Stimulated activated CD4-positive, alpha-beta T cell treated with anti-CD3 and anti-CD28 coated beads, Interleukin-1b, Interleukin-23, amount 100 ng/mL, for 48 hours (primary cell): ENCODE data around the gene CCIN.
"Not testable (repeated sequence)": the region's sequence is repeated elsewhere in the genome, so short reads cannot be mapped to it uniquely, and the experiment has no call there.

Source experiments
- DNase-seq: peaks from one replicate; pipeline ENCODE4 v3.0.0-alpha.2; 2020

The CCIN gene

DNA sequence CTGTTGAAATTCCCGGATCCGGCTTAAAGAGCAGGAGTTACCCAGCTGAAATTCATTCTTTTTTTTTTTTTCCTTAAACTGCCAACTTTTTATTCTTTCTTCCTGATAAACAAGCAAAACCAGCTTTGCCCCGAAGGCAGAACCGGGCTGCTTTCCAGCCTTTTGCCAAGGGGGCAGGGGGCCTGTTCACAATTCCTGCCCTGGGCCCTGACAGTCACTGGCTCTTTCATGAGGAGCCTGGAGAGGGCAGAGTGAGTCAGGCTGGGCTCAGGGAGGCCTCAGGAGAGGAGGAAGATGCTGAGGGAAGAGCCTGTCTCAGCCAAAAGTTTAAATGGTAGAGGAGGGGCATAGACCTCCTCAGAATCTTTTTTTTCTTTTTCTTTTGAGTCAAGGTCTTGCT, 27.9 kb upstream of the CCIN start:
- DNase-seq = no peak

DNA sequence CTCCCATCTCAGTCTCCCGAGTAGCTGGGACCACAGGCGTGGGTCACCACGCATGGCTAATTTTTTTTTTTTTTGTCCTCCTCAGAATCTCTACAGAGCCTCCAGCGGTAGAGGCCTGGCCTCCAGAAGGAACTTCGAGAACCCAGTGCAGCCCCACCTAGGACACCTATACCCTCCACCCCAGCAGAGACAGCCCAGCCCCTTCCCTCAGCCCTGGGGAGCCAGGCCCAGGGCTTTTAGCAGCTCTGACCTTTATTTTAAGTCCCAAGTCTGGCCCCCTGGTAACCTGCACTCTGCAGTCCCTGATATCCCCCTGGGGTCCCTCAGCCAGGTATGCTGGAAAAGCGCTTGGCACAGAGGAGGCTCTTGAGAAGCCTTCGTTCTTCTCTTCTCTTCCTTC, 27.4 kb upstream of the CCIN start:
- no peak for DNase-seq

DNA sequence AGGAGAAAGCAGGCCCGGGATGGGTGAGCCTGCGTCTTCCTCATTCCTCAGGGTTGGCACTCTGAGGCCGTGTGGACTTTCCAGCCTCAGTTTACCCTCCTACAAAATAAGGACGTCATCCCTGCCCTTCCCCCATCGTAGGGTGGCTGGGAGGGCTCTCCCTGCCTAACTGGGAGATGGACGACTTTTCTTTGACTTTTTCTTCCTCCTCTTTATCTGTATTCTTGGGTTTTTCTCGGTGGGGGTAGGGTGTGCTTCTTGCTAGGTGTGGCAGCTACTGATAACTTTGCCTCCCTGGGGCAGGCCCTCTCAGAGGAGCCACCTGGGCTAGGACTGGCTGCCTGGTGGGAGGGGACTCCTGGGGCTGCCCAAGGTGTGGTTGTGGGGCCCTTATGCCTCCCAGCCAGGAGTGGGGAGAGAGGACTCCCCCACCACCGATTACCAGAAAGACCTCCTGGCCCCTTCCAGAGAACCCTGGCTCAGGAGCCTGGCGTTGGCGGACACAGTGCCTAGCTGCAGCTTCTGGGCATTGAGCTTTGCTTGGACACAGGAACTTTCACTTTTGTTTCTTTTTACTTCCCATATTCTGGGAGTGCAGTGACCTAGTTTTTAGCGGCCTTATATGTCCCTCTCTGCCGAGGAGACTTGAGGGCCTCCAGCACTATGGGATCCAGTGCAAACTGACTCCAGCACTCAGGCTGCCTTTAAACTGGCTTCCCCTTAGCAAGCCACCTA, 26.5 kb upstream of the CCIN start:
- no peak for DNase-seq

DNA sequence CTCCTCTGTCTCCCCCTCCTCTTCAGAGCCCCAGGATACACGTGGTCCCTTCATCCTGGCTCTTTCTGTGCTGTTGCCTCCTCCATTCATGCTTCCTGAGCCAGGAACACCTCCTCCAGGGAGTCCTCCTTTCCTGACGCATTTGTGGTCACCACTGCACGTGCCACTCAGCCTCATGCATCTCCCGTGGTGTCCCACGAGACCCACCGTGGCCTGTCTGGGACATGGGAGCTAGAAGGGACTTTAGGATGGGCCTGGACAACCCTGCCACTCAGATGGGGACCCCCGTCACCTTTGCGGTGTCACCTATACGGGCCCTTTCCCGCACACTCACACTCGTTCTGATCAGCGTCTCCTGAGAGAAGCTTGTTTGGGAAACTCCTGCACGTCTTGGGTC, 25.9 kb upstream of the CCIN start:
- DNase-seq = no peak

DNA sequence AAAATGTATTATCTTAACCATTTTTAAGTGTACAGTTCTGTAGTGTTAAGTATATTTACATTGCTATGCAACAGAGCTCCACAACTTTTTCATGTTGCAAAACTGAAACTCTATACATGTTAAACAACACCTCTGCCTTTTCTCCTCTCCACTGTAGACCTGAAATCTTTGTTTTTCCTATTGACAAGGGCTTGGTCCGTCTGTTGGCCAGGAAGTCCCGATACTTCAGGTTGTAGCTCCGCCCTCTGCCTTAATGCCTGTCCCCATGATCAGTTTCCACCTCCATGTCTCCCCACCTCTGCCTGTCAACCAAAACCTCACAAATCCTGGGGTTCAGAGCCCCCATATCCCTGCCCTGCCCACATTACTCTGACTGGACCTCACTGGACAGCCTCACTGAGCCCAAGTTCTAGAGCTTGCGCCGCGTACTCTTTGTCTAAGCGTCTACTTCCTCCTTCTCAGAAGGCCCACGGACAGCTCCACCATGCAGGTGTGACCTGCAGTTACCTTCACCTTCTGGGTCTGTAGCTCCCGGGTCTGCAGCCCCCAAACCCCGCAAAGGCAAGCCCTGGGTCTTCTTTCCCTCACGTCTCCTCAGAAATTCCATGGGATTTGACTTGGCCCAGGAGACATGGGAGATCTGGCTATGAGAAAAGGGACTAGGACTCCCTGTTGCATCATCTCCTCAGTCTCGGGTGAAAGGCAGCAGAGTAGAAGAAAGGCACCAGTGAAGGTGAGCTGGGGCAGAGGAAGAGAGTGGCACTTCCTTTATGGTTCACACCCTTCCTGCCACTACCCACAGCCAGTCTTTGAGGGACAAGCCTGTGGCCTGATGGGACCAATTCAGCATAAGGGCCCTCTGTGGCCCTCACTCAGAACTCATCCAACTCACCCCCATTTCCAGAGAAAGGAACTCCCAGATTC, 24.6 kb upstream of the CCIN start:
- DNase-seq = no peak

DNA sequence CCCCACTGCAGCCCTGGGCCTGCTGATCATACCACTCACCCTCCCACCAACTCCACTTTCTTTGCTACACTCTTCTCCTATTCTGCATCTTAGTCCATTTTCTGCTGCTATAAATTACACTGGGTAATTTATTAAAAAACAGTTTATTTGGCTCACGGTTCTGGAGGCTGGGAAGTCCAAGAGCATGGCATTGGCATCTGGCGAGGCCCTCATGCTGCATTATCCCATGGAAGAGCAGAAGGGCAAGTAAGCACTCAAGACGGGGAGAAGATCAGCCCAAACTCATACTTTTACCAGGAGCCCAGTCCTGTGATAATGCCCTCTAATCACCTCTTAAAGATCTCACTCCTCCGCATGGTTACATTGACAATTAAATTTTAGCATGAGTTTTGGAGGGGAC, 23.2 kb upstream of the CCIN start:
- no peak for DNase-seq

DNA sequence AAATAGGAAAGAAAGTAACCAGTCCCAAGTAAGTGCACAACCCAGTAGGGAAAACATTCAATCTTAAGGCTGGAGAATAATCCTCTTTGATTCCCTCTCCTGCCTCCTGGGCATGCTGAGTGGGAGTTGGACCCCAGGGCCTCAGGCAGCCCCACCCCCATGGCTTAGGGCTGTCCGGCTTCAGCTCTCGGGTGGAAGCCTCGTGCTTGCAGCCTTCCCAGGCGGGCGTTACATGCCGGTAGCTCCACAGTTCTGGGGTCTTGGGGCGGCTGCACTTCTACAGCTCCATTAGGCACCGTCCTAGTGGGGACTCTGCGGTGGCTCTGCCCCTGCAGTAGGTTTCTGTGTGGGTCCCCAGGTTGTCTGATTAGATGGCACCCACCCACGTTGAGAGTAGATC, 22.5 kb upstream of the CCIN start:
- no peak for DNase-seq

DNA sequence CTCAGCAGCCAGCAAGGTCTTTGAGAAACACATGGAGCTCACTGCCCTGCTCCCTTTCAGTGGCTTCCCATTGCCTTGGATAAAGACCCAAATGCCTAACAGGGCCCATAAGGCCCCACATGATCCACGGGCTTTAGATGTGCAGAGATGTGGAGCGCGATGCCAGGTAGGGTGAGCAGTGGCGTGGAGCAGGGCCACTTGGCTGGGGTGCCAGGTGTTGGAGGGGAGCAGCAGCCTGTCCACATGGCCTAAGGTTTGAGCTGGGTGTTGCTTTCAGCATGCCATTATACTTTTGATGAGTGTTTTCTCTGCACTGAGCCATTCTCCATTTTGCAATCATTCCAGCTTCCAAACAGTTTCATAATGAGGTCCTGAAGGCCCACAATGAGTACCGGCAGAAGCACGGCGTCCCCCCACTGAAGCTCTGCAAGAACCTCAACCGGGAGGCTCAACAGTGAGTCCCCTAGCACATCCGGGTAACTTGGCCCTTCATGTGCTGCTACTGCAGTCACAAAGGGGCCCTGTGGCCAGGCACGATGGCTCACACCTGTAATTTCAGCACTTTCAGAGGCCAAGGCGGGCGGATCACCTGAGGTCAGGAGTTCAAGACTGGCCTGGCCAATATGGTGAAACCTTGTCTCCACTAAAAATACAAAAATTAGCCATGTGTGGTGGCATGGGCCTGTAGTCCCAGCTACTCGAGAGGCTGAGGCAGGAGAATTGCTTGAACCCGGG, 21.6 kb upstream of the CCIN start:
- no peak for DNase-seq

DNA sequence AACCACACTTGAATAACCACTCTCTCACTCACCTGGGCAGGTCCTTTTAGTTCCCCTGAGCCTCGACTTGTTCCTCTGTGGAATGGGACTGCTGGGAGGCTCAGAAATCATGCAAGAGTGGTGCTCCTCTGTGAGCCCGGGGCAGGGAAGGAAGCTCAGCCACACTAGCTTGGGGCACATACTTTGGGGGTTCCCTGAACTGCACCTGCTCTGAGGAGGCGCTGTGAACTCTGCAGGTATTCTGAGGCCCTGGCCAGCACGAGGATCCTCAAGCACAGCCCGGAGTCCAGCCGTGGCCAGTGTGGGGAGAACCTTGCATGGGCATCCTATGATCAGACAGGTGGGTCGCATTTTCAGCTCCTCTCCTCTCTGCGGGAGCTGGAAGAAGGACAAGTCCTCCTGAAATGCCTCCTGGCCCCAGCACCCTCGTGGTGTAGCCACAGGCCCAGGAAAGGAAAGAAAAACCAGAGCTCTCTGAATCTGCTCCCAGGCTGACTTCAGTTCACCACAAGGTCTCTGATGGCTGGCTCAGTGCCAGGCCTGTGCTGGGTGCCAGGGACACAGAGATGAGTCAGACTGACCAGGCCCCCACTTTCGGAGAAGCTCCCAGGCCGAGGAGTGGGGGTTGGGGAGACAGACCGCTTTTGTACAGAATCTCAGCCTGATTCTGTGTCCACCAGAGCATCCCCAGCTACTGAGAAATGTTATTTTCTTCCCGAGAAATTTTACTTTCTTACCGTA, 20.7 kb upstream of the CCIN start:
- DNase-seq = peak; percentile 67

DNA sequence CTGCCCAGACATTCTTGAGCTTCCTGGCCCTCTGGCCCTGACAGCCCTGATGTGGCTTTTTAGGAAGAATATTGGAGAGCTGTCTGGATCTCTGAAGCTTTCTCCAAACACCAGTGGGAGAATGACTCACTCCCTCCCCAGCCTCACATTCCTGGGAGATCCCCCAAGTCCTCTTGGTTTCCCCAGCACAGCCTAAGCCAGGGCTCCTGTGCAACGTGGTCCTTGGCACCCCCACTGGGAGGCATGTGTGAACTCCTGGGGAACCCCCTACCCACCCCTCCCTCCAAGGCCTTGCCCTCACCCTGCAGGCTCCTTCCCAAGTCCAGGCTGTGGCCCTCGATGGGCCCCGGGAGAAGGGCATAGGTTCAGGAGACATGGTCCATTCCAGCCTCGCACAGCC, 20.0 kb upstream of the CCIN start:
- no peak for DNase-seq

DNA sequence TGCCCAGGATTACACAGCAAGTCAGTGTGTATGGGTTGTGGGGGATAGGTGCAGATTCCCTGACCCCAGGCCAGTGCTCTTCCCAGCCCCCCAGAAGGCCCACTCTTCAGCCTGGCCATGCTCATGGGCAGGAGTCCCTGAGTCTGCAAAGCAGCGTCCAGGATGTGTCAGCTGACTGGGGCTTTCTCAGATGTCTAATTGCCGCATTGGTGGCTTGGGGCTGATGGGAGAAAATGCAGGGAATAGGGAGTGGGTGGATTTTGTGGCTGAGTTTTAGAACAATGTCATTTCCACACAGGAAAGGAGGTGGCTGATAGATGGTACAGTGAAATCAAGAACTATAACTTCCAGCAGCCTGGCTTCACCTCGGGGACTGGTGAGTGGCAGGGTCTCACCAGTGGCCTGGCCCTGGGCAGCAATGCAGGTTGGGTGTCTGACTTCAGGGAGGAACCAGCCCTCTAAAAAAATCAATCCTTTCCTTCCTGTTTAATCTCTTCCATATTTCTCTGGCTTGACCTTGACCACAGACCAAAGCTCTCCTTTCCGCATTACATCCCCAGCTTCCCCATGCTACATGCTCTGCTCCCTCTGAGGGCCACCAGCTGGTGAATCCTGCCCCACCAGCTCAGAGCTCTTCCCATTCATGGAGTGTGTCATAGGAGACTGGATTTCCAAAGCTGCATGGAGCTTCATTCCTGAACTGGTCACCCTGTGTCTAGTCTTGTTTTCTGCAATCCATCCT, 18.4 kb upstream of the CCIN start:
- no peak for DNase-seq

DNA sequence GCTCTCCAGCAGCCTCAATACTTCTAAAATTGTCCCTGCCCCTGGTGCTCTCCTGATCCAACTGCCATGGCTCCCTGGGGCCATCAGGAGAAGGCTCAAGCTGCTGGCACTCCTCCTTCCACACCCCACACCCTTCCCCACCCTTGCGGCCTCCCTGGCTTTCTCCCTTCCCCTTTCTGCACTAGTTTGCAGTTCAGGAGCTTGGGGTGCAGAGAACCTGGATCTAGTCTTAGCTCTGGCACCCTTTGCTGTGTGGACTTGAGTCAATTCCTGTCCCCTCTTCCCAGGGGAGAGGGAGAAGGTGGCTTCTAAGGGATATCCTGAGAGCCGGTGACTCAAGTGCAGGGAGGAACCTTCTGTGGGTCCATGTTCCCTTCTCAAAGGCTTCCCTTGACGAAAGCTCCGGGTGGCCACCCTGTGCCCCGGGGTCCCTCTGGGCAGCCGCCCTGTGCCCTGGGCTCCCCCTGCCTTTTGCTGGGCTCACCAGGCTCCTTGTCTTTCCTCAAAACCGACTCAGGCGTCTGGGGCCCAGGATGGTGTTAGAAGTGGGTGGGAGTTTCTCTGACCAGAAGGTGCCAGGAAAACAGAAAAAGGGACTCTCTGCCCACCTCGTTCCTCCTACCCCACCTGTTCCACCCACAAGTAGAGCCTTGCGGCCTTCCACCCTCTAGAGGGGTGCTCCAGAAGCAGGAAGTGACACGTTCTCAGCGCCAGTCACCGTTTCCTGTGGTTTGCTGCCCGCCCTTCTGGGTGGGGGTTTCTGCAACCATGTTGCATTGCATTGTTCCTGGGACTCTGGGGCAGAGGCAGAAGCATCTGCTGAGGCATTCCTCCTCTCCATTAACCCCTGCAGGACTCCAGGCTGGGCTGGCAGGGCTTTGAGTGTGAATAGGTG, 17.6 kb upstream of the CCIN start:
- peak; percentile 89 for DNase-seq

DNA sequence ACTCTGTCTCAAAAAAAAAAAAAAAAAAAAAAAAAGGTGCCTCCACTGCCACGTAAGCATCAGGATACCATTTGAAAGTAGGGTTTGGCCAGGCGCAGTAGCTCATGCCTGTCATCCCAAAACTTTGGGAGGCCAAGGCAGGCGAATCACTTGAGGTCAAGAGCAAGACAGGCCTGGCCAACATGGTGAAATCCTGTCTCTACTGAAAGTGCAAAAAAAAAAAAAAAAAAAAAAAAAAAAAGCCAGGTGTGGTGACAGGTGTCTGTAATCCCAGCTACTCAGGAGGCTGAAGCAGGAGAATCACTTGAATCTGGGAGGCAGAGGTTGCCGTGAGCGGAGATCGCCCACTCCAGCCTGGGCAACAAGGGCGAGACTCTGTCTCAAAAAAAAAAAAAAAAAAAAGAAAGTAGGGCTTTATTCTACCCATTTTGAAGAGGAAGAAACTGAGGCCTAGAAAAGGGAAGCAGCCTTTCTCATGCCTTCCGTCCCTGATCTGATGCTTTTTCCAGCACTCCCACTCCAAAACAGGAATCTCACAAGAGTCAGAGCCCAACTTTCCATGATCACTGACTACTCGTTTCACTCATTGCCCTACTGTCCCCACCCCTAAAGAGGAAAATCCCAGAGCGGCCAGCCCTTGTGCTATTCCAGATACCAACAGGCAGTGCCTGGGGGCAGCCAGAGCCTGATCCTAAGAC, 16.3 kb upstream of the CCIN start:
- no peak for DNase-seq

DNA sequence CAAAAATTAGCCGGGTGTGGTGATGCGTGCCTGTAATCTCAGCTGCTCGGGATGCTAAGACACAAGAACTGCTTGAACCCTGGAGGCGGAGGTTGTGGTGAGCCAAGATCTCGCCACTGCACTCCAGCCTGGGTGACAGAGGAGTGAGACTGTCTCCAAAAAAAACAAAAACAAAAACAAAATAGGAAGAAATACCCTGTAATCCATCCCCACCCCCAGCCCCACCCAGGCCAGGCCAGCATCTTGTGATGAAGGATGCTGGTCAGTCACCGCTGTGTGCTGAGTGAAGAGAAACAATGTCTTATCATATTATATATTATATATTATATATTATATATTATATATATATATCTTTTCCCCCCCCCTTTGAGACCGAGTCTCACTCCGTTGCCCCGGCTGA, 15.4 kb upstream of the CCIN start:
- no peak for DNase-seq

DNA sequence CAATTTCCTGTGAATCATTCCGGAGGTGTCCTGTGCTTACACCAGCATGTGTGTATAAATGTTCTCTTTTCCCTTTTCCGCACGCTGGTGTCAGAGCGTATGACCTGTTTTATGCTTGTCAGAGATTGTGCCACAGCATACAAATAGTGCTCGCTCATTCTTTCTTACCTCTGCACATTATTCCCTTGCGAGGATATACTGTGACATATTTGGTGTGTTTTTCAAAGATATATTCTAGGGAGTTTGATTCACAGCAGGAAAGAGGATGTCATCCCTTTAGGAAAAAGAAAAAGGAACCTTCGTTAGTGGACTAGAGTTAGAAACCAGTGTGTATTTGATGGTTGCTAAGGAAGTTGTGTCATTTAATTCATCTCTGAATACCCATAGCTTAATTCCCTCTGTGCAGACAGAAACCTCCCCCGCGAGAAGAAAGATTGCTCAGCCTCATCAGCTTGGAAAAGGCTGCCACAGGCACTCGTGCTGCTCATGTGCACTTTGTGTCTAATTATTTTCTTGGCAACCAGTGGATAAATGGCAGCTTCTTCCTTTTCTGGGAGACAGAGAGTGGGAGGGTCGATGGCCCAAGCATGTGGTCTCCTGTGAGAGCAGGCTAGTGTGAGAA, 14.7 kb upstream of the CCIN start:
- DNase-seq = no peak

DNA sequence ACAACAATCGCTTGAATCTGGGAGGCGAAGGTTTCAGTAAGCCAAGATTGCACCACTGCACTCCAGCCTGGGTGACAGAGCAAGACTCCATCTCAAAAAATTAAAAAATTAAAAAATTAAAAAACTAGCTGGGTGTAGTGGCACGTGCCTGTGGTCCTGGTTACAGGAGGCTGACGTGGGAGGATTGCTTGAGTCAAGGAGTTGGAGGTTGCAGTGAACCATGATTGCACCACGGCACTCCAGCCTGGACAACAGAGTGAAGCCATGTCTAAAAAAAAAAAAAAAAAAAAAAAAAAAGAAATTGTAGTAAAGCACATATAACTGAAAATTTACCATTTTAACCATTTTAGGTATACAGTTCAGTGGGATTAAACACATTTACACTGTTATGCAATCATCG, 13.1 kb upstream of the CCIN start:
- DNase-seq = no peak

DNA sequence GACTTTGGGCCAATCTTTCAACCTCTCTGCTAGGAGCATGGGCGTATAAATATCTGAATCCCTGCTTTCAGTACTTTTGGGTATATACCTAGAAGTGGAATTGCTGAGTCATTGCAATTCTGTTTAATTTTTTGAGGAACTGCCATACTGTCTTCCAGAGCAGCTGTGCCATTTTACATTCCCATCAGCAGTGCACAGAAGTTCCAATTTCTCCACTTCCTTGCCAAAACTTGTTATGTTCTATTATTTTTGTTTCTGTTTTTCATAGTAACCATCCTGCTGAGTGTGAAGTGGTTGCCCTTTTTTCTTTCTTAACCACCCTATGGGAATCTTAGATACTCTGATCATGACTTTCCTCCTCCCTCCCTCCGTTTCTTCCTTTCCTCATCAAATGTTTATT, 11.1 kb upstream of the CCIN start:
- DNase-seq = no peak

DNA sequence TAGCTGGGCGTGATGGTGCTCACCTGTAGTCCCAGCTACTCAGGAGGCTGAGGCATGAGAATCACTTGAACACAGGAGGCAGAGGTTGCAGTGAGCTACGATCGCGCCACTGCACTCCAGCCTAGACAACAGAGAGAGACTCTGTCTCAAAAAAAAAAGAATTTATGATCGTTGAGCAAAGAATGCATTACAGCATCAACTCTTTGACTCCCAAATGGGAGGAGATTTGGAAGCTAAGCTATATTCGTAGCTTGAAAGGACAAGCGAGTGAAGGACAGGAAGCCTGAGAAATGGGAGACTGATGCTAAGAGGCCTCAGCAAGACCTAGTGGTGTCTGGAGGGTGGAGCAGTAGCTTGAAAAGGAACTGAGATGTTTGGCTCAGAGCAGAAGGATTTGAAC, 10.3 kb upstream of the CCIN start:
- no peak for DNase-seq

DNA sequence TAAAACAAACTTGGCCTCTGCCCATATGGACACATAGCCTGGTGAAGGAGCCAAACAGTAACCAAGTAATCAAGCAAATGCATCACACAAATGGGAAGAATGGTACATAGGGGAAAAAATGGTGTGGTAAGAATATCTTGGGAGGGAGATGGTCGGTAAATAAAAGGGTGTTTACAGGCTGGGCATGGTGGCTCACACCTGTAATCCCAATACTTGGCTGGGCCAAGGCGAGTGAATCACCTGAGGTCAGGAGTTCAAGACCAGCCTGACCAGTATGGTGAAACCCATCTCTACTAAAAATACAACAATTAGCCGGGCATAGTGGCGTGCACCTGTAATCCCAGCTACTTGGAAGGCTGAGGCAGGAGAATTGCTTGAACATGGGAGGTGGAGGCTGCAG, 9.7 kb upstream of the CCIN start:
- DNase-seq = not testable (repeated sequence)

DNA sequence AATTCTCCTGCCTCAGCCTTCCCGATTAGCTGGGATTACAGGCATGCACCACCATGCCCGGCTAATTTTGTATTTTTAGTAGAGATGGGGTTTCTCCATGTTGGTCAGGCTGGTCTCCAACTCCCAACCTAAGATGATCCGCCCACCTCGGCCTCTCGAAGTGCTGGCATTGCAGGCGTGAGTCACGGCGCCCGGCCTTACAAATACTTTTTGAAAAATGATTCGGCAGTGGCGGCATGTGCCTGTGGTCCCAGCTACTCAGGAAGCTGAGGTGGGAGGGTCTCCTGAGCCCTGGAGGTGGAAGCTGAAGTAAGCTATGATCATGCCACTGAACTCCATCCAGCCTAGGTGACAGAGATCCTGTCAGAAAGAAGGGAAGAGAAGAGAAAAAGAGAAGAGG, 9.1 kb upstream of the CCIN start:
- not testable (repeated sequence) for DNase-seq
